Esophagus squamous epithelium (tissue), 5 donors: ENCODE measurements around the gene ITGA7. TPM values are rescaled to one million over a fixed set of nuclear protein-coding genes. Genes with fewer than 3 reads are reported as not detected.

Experiments
- DNase-seq: peaks from one replicate; lab custom pipeline; 2025; lab: John Stamatoyannopoulos, UW
- H3K27ac ChIP-seq, 4 donors: fragments of 200-600 bp; sonication (generic); one replicate each; pipeline ENCODE4 v1.5.1; 2016 to 2019; ENCODE audit warnings: mild to moderate bottlenecking in 1 of 4
- H3K27me3 ChIP-seq, 4 donors: fragments of 200-600 bp; sonication (generic); 1 replicate in 3 of 4; 2 replicates in 1 of 4; pipeline versions ENCODE4 v1.5.1 to v1.6.0; 2017 to 2021; ENCODE audit warnings: antibody characterized with exemption in 1 of 4
- H3K36me3 ChIP-seq, 3 donors: fragments of 200-600 bp; sonication (generic); one replicate each; pipeline ENCODE4 v1.5.1; 2016 to 2019
- H3K4me1 ChIP-seq, 3 donors: fragments of 200-600 bp; sonication (generic); one replicate each; pipeline ENCODE4 v1.5.1; 2017 to 2019
- H3K4me3 ChIP-seq, 4 donors: fragments of 200-600 bp; sonication (generic); 1 replicate in 3 of 4; 2 replicates in 1 of 4; pipeline ENCODE4 v1.5.1; 2016 to 2019; ENCODE audit warnings: mild to moderate bottlenecking in 2 of 4, moderate library complexity in 1 of 4
- H3K9me3 ChIP-seq, 3 donors: fragments of 200-600 bp; sonication (generic); one replicate each; pipeline ENCODE4 v1.5.1; 2016 to 2019
- POLR2A ChIP-seq, 4 donors: fragments of 450-650 bp; IDR thresholded peaks; one replicate each; pipeline ENCODE4 v1.6.1; 2017; ENCODE audit warnings: antibody characterized with exemption in 4 of 4, mild to moderate bottlenecking in 4 of 4, moderate library complexity in 3 of 4
- WGBS, 2 donors: methylation state at CpG; one replicate each; pipeline ENCODE4 v1.1.5; 2018; 5-methylcytosine and 5-hydroxymethylcytosine counted together
- intact Hi-C: fragments of 100-400 bp; cut with DNase I; formaldehyde crosslinking; loops from one replicate; pipeline ENCODE4 v1.15.0; 2022
- total RNA-seq, 4 donors: library from RNA; depleted of rRNA; stranded (reverse); fragments of >200 nt; gene quantifications; one replicate each; pipeline ENCODE4 v1.1.0, GENCODE V29; 2016
- TF ChIP-seq, protein P1 (sequence below), 6 experiments: fragments of 450-650 bp in 4 of 6; fragments of 200-600 bp in 2 of 6; sonication (generic) in 2 of 6; IDR thresholded peaks; one replicate each; pipeline ENCODE4 v1.5.1; 2016 to 2019; ENCODE audit warnings: antibody characterized with exemption in 6 of 6, mild to moderate bottlenecking in 4 of 6, moderate library complexity in 4 of 6
- donor health status: DM: yes; HTN: yes; CAD: no.

The ITGA7 gene
- total RNA-seq, 4 donors from 2014 or later, result 1.1 to 26.3 (median 10.5) TPM

DNA sequence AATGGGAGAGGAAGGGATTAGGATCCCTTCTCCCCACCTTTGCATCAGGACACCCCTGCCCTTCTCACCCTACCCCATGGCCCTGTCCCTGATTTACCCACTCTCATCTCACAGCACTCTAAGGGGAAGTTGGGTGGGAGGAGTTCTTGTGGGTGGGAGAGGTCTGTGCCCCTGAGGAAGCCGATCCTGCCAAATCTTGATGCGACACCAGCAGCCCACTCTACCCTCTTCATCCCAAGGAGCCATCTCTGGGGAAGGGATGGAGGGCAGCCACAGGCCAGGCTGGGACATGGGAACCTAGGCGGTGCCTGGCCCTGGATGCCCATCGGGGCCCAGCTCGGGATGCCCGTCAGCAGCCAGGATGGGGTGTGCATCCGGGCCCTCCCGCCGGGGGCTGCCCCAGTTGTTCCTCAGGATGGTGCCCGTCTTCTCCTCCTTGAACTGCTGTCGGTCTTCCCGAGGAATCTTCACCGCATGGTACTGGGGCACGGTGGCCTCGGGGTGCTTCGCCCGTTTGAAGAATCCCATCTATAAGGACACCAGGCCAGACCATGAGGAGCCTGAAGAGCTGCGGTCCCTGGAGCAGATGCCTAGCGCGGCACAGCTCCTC lies 22.8 kb downstream of the ITGA7 start:
- peaks cover 0 to 12% (median 0%) of the 10 kb centered on the region in 4 donors for H3K27me3 ChIP-seq
- no peak overlapping the region for H3K27ac ChIP-seq
- 89% methylated on average over 5 to 10 of the region's 20 CpGs for WGBS, 2 donors
- no peak for DNase-seq
- peaks cover 6 to 15% (median 10%) of the 10 kb centered on the region in 3 donors for H3K4me1 ChIP-seq
- no peak overlapping the region for H3K4me3 ChIP-seq
- H3K36me3 ChIP-seq, result peaks cover 0 to 5% (median 0%) of the 10 kb centered on the region in 3 donors
- intact Hi-C loops, result no loop called here
- TF ChIP-seq, protein P1, sequence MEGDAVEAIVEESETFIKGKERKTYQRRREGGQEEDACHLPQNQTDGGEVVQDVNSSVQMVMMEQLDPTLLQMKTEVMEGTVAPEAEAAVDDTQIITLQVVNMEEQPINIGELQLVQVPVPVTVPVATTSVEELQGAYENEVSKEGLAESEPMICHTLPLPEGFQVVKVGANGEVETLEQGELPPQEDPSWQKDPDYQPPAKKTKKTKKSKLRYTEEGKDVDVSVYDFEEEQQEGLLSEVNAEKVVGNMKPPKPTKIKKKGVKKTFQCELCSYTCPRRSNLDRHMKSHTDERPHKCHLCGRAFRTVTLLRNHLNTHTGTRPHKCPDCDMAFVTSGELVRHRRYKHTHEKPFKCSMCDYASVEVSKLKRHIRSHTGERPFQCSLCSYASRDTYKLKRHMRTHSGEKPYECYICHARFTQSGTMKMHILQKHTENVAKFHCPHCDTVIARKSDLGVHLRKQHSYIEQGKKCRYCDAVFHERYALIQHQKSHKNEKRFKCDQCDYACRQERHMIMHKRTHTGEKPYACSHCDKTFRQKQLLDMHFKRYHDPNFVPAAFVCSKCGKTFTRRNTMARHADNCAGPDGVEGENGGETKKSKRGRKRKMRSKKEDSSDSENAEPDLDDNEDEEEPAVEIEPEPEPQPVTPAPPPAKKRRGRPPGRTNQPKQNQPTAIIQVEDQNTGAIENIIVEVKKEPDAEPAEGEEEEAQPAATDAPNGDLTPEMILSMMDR (IDR thresholded peaks at IDR 0.05), result no peak
- TF ChIP-seq POLR2A (IDR thresholded peaks at IDR 0.05), result no peak
- no peaks in the 10 kb centered on the region for H3K9me3 ChIP-seq

DNA sequence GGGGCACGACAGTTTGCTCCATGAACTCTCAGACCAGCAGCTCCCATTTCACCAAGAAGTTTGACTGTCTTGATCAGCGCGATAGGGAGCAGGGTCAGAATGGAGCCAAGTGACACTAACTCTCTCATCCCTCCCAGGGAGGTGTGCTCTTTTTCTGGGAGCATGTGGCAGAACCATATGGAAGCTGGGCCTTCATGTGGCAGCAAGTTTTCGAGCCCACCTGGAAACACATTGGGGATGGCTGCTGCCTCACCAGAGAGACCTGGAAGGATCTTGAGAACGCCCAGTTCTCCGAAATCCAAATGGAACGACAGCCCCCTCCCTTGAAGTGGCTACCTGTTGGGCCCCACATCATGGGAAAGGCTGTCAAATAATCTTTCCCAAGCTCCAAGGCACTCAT lies 24.0 kb downstream of the ITGA7 start:
- Histone ChIP-seq H3K4me3 (no peak overlapping the region), H3K4me1 (peaks cover 6 to 15% (median 10%) of the 10 kb centered on the region in 3 donors), H3K27me3 (peaks cover 0 to 12% (median 0%) of the 10 kb centered on the region in 4 donors), H3K27ac (no peak overlapping the region), H3K9me3 (no peaks in the 10 kb centered on the region), H3K36me3 (peaks cover 0 to 5% (median 0%) of the 10 kb centered on the region in 3 donors)
- intact Hi-C loops, result no loop called here
- TF ChIP-seq, protein P1 (IDR thresholded peaks at IDR 0.05), result no peak
- no peak for TF ChIP-seq POLR2A (IDR thresholded peaks at IDR 0.05)
- 87 to 96% methylated on average over 7 of the region's 7 CpGs for WGBS, 2 donors
- no peak for DNase-seq

- H3K4me3 ChIP-seq, result peak overlapping the region in 1 of 4 donors; percentile 39
- TF ChIP-seq, protein P1 (IDR thresholded peaks at IDR 0.05), result no peak
- TF ChIP-seq POLR2A (IDR thresholded peaks at IDR 0.05), result no peak
- peaks cover 6 to 15% (median 10%) of the 10 kb centered on the region in 3 donors for H3K4me1 ChIP-seq
- no peaks in the 10 kb centered on the region for H3K9me3 ChIP-seq
- 62 to 78% methylated on average over 6 to 12 of the region's 13 CpGs for WGBS, 2 donors
- intact Hi-C loops, result no loop called here
- DNase-seq, result no peak
- no peak overlapping the region for H3K27ac ChIP-seq
- no peaks in the 10 kb centered on the region for H3K36me3 ChIP-seq
- H3K27me3 ChIP-seq, result peaks cover 0 to 12% (median 0%) of the 10 kb centered on the region in 4 donors
Measured at GRCh38 chr12:55682087-55682796, 25.5 kb downstream of the ITGA7 start.

GRCh38 chr12:55681142-55682077 lies 26.3 kb downstream of the ITGA7 start:
- H3K9me3 ChIP-seq, result no peaks in the 10 kb centered on the region
- intact Hi-C loops, result no loop called here
- no peak overlapping the region for H3K27ac ChIP-seq
- peak overlapping the region in 1 of 4 donors; percentile 39 for H3K4me3 ChIP-seq
- TF ChIP-seq, protein P1 (IDR thresholded peaks at IDR 0.05), result peak in 1 of 6 experiments; percentile 10
- TF ChIP-seq POLR2A (IDR thresholded peaks at IDR 0.05), result no peak
- DNase-seq, result no peak
- peaks cover 6 to 15% (median 10%) of the 10 kb centered on the region in 3 donors for H3K4me1 ChIP-seq
- H3K36me3 ChIP-seq, result no peaks in the 10 kb centered on the region
- H3K27me3 ChIP-seq, result peaks cover 0 to 12% (median 0%) of the 10 kb centered on the region in 4 donors
- WGBS, 2 donors, result 1 to 11% methylated on average over 8 of the region's 17 CpGs
